Ovary (tissue), 9 donors: ENCODE data around the gene TBC1D25. TPM values are rescaled to one million over a fixed set of nuclear protein-coding genes. Genes with fewer than 3 reads are reported as not detected.

Experiments
- DNase-seq, 5 donors: peaks; one replicate each; pipeline ENCODE4 v3.0.0-alpha.2; 2019 to 2020
- H3K27ac ChIP-seq, 2 donors: fragments of 200-600 bp; one replicate each; pipeline versions ENCODE4 v1.5.1 to v1.8.0; 2019 to 2022
- H3K27me3 ChIP-seq: fragments of 200-600 bp; one replicate; pipeline ENCODE4 v1.8.0; 2022
- H3K36me3 ChIP-seq: fragments of 200-600 bp; sonication (generic); one replicate; pipeline ENCODE4 v1.5.1; 2019
- H3K4me1 ChIP-seq: one replicate; pipeline ENCODE4 v1.8.1; 2013; ENCODE audit warnings: mild to moderate bottlenecking, moderate library complexity; ENCODE audit not compliant: insufficient read depth
- H3K4me3 ChIP-seq: fragments of 200-600 bp; sonication (generic); one replicate; pipeline ENCODE4 v1.5.1; 2017
- H3K9me3 ChIP-seq, 2 donors: fragments of 200-600 bp in 1 of 2; sonication (generic) in 1 of 2; one replicate each; pipeline versions ENCODE4 v1.5.1 to v1.8.1; 2013 to 2019; ENCODE audit warnings: mild to moderate bottlenecking in 1 of 2, moderate library complexity in 1 of 2
- EP300 ChIP-seq: sonication (generic); formaldehyde crosslinking; IDR thresholded peaks from one replicate; pipeline ENCODE4 v1.6.1; 2017; ENCODE audit warnings: antibody characterized with exemption
- POLR2A ChIP-seq: fragments of 450-650 bp; IDR thresholded peaks from one replicate; pipeline ENCODE4 v1.6.1; 2017; ENCODE audit warnings: antibody characterized with exemption, mild to moderate bottlenecking, moderate library complexity
- WGBS, 3 donors: extraction: QIAGEN DNeasy Blood & Tissue Kit in 1 of 3; methylation state at CpG; one replicate each; pipeline versions ENCODE4 v1.1.5 to v1.1.7; 2013 to 2017; 5-methylcytosine and 5-hydroxymethylcytosine counted together
- intact Hi-C, 4 donors: fragments of 100-400 bp; cut with DNase I; formaldehyde crosslinking; loops; one replicate each; pipeline versions ENCODE4 v1.11.0 to v1.15.1; 2022 to 2023
- polyA plus RNA-seq, 2 donors: library from polyadenylated mRNA; stranded (reverse); fragments of 200-250 nt in 1 of 2; fragments of 350-450 nt in 1 of 2; fragmentation: Illumina TruSeq in 1 of 2; extraction: RNeasy Lipid Tissue Mini Kit (QIAGEN cat#74804) in 1 of 2; gene quantifications; one replicate each; pipeline ENCODE4 v1.2.3, GENCODE V29; 2013 to 2014
- total RNA-seq, 7 donors: library from RNA; depleted of rRNA in 2 of 7; stranded (reverse); fragments of >200 nt in 2 of 7; fragmentation: NEBNext Ultra II Directional in 3 of 7; extraction: Animal tissue kit (Norgen Biotek cat#: 25700) in 3 of 7; gene quantifications; one replicate each; pipeline versions ENCODE4 v1.1.0 to v1.2.4, GENCODE V29; 2016 to 2023
- TF ChIP-seq, protein P1 (sequence below), 3 donors: fragments of 450-650 bp in 2 of 3; fragments of 200-600 bp in 1 of 3; IDR thresholded peaks; one replicate each; pipeline versions ENCODE4 v1.5.1 to v1.8.0; 2016 to 2022; ENCODE audit warnings: antibody characterized with exemption in 3 of 3, mild to moderate bottlenecking in 1 of 3
- donor health status: DM: no; HTN: no; CAD: no; lungs with moderate emphysema.
- donor health status: DM: no; HTN: no; CAD: no.
- donor health status: Bipolar disorder and iron deficiency.
- donor health status: DM: yes; HTN: yes; CAD: no.
- donor health status: DM: no; HTN: no; CAD: no.
- donor health status: DM: yes; HTN: yes; CAD: no.

TBC1D25 gene
- total and polyA plus RNA-seq, 9 donors: 8.1 to 16.0 (median 12.2) TPM

DNA sequence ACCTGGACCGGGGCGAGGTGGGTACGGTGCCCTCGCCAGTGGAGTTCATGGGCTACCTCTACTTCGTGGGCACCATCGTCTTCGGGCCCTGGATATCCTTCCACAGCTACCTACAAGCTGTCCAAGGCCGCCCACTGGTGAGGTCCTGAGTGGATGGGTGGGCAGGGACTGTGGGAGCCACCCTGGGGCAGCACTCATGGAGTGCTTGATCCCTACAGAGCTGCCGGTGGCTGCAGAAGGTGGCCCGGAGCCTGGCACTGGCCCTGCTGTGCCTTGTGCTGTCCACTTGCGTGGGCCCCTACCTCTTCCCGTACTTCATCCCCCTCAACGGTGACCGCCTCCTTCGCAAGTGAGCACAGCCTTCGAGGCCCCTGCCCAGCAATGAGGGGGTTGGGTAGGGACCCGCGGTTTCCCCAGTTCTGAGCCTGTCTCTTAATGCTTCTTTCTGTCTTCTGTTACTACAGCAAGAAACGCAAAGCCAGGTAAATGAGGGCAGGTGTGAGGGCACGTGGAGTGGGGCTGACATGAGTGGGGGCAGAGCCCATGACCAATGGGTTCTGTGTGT is 27.1 kb upstream of the TBC1D25 start:
- intact Hi-C loops: no loop called here
- WGBS, 3 donors: 82 to 90% (median 86%) methylated on average over 20 of the region's 20 CpGs
- TF ChIP-seq POLR2A (no peak), EP300 (no peak)
- TF ChIP-seq, protein P1, sequence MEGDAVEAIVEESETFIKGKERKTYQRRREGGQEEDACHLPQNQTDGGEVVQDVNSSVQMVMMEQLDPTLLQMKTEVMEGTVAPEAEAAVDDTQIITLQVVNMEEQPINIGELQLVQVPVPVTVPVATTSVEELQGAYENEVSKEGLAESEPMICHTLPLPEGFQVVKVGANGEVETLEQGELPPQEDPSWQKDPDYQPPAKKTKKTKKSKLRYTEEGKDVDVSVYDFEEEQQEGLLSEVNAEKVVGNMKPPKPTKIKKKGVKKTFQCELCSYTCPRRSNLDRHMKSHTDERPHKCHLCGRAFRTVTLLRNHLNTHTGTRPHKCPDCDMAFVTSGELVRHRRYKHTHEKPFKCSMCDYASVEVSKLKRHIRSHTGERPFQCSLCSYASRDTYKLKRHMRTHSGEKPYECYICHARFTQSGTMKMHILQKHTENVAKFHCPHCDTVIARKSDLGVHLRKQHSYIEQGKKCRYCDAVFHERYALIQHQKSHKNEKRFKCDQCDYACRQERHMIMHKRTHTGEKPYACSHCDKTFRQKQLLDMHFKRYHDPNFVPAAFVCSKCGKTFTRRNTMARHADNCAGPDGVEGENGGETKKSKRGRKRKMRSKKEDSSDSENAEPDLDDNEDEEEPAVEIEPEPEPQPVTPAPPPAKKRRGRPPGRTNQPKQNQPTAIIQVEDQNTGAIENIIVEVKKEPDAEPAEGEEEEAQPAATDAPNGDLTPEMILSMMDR (IDR thresholded peaks at IDR 0.05): no peak
- no peak overlapping the region for H3K27ac ChIP-seq
- H3K27me3 ChIP-seq: no peaks in the 10 kb centered on the region
- no peak overlapping the region for H3K4me3 ChIP-seq
- DNase-seq: no peak
- H3K4me1 ChIP-seq: no peaks in the 10 kb centered on the region
- H3K36me3 ChIP-seq: no peaks in the 10 kb centered on the region
- H3K9me3 ChIP-seq: no peaks in the 10 kb centered on the region

DNA sequence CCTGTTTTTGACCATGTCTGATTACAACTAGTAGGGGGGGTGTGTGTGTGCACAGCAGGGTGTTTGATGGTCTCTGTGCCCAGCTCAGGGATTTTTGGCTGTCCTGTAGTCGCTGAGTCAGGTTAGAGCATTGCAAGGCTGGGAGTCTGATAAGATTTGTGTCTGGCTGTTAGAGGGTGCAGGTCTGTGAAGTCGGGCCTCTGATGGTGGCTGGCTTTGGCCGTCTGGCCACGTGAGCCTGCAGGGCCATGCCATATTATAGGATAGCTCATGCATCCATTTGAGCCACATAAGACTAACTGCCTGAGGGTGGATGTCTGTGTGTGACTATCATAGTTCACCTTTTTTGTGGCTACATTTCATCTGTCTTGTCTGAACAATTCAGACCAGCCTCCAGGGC is 25.8 kb upstream of the TBC1D25 start:
- Histone ChIP-seq H3K4me1 (no peaks in the 10 kb centered on the region), H3K27ac (no peak overlapping the region), H3K36me3 (no peaks in the 10 kb centered on the region), H3K4me3 (no peak overlapping the region), H3K27me3 (no peaks in the 10 kb centered on the region), H3K9me3 (no peaks in the 10 kb centered on the region)
- no peak for TF ChIP-seq POLR2A
- intact Hi-C loops: no loop called here
- DNase-seq: no peak
- WGBS, 3 donors: 77 to 85% (median 80%) methylated on average over 4 of the region's 4 CpGs

DNA sequence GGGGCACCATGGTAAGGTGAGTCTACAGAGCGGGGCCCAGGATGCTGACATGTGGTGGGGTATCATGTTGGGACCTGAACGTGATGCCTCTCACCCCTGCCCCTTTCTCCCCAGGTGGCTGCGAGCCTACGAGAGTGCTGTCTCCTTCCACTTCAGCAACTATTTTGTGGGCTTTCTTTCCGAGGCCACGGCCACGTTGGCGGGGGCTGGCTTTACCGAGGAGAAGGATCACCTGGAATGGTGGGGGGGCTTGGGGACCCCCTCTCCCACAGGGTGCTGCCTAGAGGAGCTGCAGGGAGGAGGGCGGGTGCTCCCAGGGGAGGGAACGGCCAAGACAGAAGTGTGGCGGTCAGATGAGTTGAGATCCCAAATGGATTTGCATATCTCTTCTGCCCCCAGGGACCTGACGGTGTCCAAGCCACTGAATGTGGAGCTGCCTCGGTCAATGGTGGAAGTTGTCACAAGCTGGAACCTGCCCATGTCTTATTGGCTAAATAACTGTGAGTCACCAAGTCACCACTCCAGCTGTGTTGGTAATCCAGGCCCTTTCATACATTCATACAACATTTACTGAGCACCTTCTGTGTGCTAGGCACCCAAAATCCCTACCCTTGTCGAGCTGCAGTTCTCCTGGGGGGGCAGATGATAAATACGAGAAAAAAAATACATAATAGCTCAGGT is 25.2 kb upstream of the TBC1D25 start:
- H3K27me3 ChIP-seq: no peaks in the 10 kb centered on the region
- intact Hi-C loops: no loop called here
- H3K27ac ChIP-seq: no peak overlapping the region
- DNase-seq: no peak
- 79 to 85% (median 81%) methylated on average over 16 of the region's 16 CpGs for WGBS, 3 donors
- H3K9me3 ChIP-seq: no peaks in the 10 kb centered on the region
- no peak for TF ChIP-seq EP300
- TF ChIP-seq, protein P1 (IDR thresholded peaks at IDR 0.05): no peak
- no peak for TF ChIP-seq POLR2A
- no peaks in the 10 kb centered on the region for H3K4me1 ChIP-seq
- no peak overlapping the region for H3K4me3 ChIP-seq
- no peaks in the 10 kb centered on the region for H3K36me3 ChIP-seq

DNA sequence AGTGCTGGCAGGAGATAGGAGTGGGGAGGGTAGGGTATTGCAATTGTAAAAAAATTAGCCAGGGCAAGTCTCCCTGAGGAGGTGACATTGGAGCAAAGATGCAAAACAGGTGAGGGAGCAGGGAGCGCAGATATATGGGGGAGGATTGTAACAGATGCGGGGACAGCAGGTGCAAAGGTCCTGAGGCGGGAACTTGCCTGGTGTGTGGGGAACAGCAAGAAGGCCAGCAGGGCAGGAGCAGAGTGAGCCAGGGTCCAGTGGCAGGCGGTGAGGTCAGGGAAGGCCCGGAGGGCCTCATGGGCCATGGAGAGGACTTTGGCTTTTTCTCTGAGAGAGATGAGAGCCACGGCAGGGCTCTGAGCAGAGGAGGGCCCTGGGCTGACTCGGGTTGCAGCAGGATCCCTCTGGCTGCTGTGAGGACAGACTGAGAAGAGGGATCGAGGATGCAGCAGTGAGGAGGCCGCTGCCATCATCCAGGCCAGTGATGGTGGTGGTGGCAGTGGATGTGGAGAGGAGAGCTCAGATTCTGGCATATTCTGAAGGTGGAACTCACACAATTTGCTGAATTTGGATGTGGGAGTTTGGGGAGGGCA is 24.6 kb upstream of the TBC1D25 start:
- no peak for DNase-seq
- TF ChIP-seq EP300 (no peak), POLR2A (no peak)
- TF ChIP-seq, protein P1 (IDR thresholded peaks at IDR 0.05): no peak
- WGBS, 3 donors: 84 to 87% (median 84%) methylated on average over 9 of the region's 9 CpGs
- Histone ChIP-seq H3K4me3 (no peak overlapping the region), H3K27ac (no peak overlapping the region), H3K27me3 (no peaks in the 10 kb centered on the region), H3K36me3 (no peaks in the 10 kb centered on the region), H3K9me3 (no peaks in the 10 kb centered on the region), H3K4me1 (no peaks in the 10 kb centered on the region)
- intact Hi-C loops: no loop called here

DNA sequence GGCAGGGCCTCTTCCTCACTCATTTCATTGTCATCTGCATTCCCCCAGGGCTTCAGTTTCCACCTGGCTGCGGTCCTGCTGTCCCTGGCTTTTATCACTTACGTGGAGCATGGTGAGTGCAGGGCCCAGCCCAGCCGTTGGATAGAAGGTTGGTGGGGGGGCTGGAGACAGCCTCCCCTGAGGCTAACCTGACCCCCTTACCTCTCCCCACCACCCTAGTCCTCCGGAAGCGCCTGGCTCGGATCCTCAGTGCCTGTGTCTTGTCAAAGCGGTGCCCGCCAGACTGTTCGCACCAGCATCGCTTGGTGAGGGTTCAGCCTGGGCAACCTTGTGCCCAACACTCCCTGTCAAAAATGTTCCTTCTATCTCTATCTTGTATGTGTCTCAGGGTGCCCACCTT is 23.7 kb upstream of the TBC1D25 start:
- TF ChIP-seq EP300 (no peak), POLR2A (no peak)
- TF ChIP-seq, protein P1 (IDR thresholded peaks at IDR 0.05): no peak
- 84 to 92% (median 91%) methylated on average over 10 of the region's 10 CpGs for WGBS, 3 donors
- no peak for DNase-seq

More for the DNA sequence above, 23.7 kb upstream of the TBC1D25 start:
- no peak overlapping the region for H3K27ac ChIP-seq
- H3K4me3 ChIP-seq: no peak overlapping the region
- H3K4me1 ChIP-seq: no peaks in the 10 kb centered on the region
- H3K27me3 ChIP-seq: no peaks in the 10 kb centered on the region
- H3K9me3 ChIP-seq: no peaks in the 10 kb centered on the region
- intact Hi-C loops: no loop called here
- H3K36me3 ChIP-seq: no peaks in the 10 kb centered on the region
